Measurements from ENCODE around the gene SPEN. TPM values are rescaled to one million over a fixed set of nuclear protein-coding genes. Genes with fewer than 3 reads are reported as not detected.

SPEN gene
- total RNA-seq, 1 donor from 2014 or later: 24.0 TPM

- no peak for DNase-seq (ENCODE audit: low read depth)
- H3K4me3 ChIP-seq (ENCODE audit: low read depth, low read length): no peak overlapping the region
- H3K36me3 ChIP-seq (ENCODE audit: control insufficient read depth, insufficient read depth, low read length): no peaks in the 10 kb centered on the region
- no peaks in the 10 kb centered on the region for H3K27me3 ChIP-seq (ENCODE audit: control insufficient read depth, insufficient read depth, low read length)
- no peak for TF ChIP-seq CTCF (IDR thresholded peaks at IDR 0.05; ENCODE audit: insufficient read depth, low read length, poor library complexity, severe bottlenecking)
Measured at GRCh38 chr1:15963968-15964648, 116.6 kb downstream of the SPEN start.

- TF ChIP-seq CTCF (IDR thresholded peaks at IDR 0.05; ENCODE audit: insufficient read depth, low read length, poor library complexity, severe bottlenecking): no peak
- Histone ChIP-seq H3K36me3 (ENCODE audit: control insufficient read depth, insufficient read depth, low read length) (no peaks in the 10 kb centered on the region), H3K27me3 (ENCODE audit: control insufficient read depth, insufficient read depth, low read length) (no peaks in the 10 kb centered on the region), H3K4me3 (ENCODE audit: low read depth, low read length) (no peak overlapping the region)
- DNase-seq (ENCODE audit: low read depth): no peak
Measured at GRCh38 chr1:15965228-15965767, 117.8 kb downstream of the SPEN start.

- Histone ChIP-seq H3K4me3 (ENCODE audit: low read depth, low read length) (no peak overlapping the region), H3K36me3 (ENCODE audit: control insufficient read depth, insufficient read depth, low read length) (no peaks in the 10 kb centered on the region), H3K27me3 (ENCODE audit: control insufficient read depth, insufficient read depth, low read length) (no peaks in the 10 kb centered on the region)
- DNase-seq (ENCODE audit: low read depth): no peak
- TF ChIP-seq CTCF (IDR thresholded peaks at IDR 0.05; ENCODE audit: insufficient read depth, low read length, poor library complexity, severe bottlenecking): no peak
Measured at GRCh38 chr1:15966081-15966955, 118.8 kb downstream of the SPEN start.

- no peak for TF ChIP-seq CTCF (IDR thresholded peaks at IDR 0.05; ENCODE audit: insufficient read depth, low read length, poor library complexity, severe bottlenecking)
- no peak for DNase-seq (ENCODE audit: low read depth)
- Histone ChIP-seq H3K4me3 (ENCODE audit: low read depth, low read length) (no peak overlapping the region), H3K27me3 (ENCODE audit: control insufficient read depth, insufficient read depth, low read length) (no peaks in the 10 kb centered on the region), H3K36me3 (ENCODE audit: control insufficient read depth, insufficient read depth, low read length) (no peaks in the 10 kb centered on the region)
Measured at GRCh38 chr1:15966956-15967344, 119.4 kb downstream of the SPEN start.

- TF ChIP-seq CTCF (IDR thresholded peaks at IDR 0.05; ENCODE audit: insufficient read depth, low read length, poor library complexity, severe bottlenecking): no peak
- Histone ChIP-seq H3K27me3 (ENCODE audit: control insufficient read depth, insufficient read depth, low read length) (no peaks in the 10 kb centered on the region), H3K36me3 (ENCODE audit: control insufficient read depth, insufficient read depth, low read length) (peaks cover 2% of the 10 kb centered on the region), H3K4me3 (ENCODE audit: low read depth, low read length) (no peak overlapping the region)
- no peak for DNase-seq (ENCODE audit: low read depth)
Measured at GRCh38 chr1:15968172-15968571, 120.7 kb downstream of the SPEN start.

Data from kidney epithelial cell (primary cell).